K562 (cell line): ENCODE results near the gene GPR157.

Experiments
- USF2 ChIP-seq: sonication (generic); formaldehyde crosslinking; IDR thresholded peaks from 2 replicates; pipeline ENCODE4 v1.5.0; 2020; ENCODE audit warnings: missing genetic modification reagents
- ZKSCAN1 ChIP-seq: fragments of 150-350 bp; IDR thresholded peaks from 2 replicates; pipeline ENCODE4 v1.6.1; 2016; ENCODE audit warnings: low read depth, low read length

GRCh38 chr1:9115351-9116205, 13.3 kb downstream of the GPR157 start:
- TF ChIP-seq ZKSCAN1, result no peak
- no peak for TF ChIP-seq USF2 (CRISPR knock-in tag)
